Stomach (tissue), 9 donors: ENCODE results near the gene EHD3. TPM values are rescaled to one million over a fixed set of nuclear protein-coding genes. Genes with fewer than 3 reads are reported as not detected.

Experiments used
- DNase-seq, 2 donors: peaks; one replicate each; pipeline versions ENCODE4 v3.0.0 to v3.0.0-alpha.2; 2013 to 2019
- H3K27ac ChIP-seq, 5 donors: fragments of 200-600 bp in 4 of 5; sonication (generic) in 4 of 5; one replicate each; pipeline ENCODE4 v1.5.1; 2013 to 2019; ENCODE audit warnings: mild to moderate bottlenecking in 1 of 5, moderate library complexity in 1 of 5
- H3K27me3 ChIP-seq, 3 donors: fragments of 200-600 bp; sonication (generic); one replicate each; pipeline ENCODE4 v1.5.1; 2017 to 2019; ENCODE audit warnings: mixed run types in 1 of 3
- H3K36me3 ChIP-seq, 4 donors: fragments of 200-600 bp; sonication (generic); 1 replicate in 3 of 4; 2 replicates in 1 of 4; pipeline ENCODE4 v1.5.1; 2016 to 2019
- H3K4me1 ChIP-seq, 4 donors: fragments of 200-600 bp; sonication (generic); one replicate each; pipeline ENCODE4 v1.5.1; 2016 to 2019
- H3K4me3 ChIP-seq, 4 donors: fragments of 200-600 bp; sonication (generic) in 3 of 4; one replicate each; pipeline ENCODE4 v1.5.1; 2016 to 2019; ENCODE audit warnings: mild to moderate bottlenecking in 1 of 4
- H3K9me3 ChIP-seq, 4 donors: fragments of 200-600 bp; sonication (generic); one replicate each; pipeline ENCODE4 v1.5.1; 2016 to 2019
- EP300 ChIP-seq: sonication (generic); formaldehyde crosslinking; IDR thresholded peaks from one replicate; pipeline ENCODE4 v1.6.1; 2017; ENCODE audit warnings: antibody characterized with exemption
- POLR2A ChIP-seq, 4 donors: fragments of 450-650 bp; IDR thresholded peaks; one replicate each; pipeline ENCODE4 v1.6.1; 2016; ENCODE audit warnings: antibody characterized with exemption in 4 of 4, control low read depth in 2 of 4, mild to moderate bottlenecking in 1 of 4, moderate library complexity in 1 of 4
- POLR2AphosphoS5 ChIP-seq, 3 donors: sonication (generic); formaldehyde crosslinking; IDR thresholded peaks; one replicate each; pipeline ENCODE4 v1.6.1; 2016; ENCODE audit warnings: antibody characterized with exemption in 3 of 3
- WGBS, 5 donors: extraction: QIAGEN DNeasy Blood & Tissue Kit in 3 of 5; methylation state at CpG; one replicate each; pipeline versions ENCODE4 v1.1.5 to v1.1.7; 2013 to 2018; 5-methylcytosine and 5-hydroxymethylcytosine counted together
- intact Hi-C: fragments of 100-400 bp; cut with DNase I; formaldehyde crosslinking; loops from one replicate; pipeline ENCODE4 v1.15.1; 2023; ENCODE audit warnings: low total_unique reads
- polyA plus RNA-seq, 3 donors: library from polyadenylated mRNA; stranded (reverse); fragments of 200-250 nt; gene quantifications; one replicate each; pipeline ENCODE4 v1.2.3, GENCODE V29; 2013
- total RNA-seq, 5 donors: library from RNA; depleted of rRNA; stranded (reverse); fragments of >200 nt; gene quantifications; one replicate each; pipeline versions ENCODE4 v1.1.0 to v1.2.3, GENCODE V29; 2014 to 2016
- TF ChIP-seq, protein P1 (sequence below), 7 experiments: fragments of 450-650 bp in 4 of 7; fragments of 200-600 bp in 3 of 7; sonication (generic) in 3 of 7; IDR thresholded peaks; one replicate each; pipeline ENCODE4 v1.5.1; 2016 to 2019; ENCODE audit warnings: antibody characterized with exemption in 7 of 7, control low read depth in 2 of 7, mild to moderate bottlenecking in 1 of 7
- donor health status: healthy with polysubstance abuse.
- donor health status: Bipolar disorder and iron deficiency.
- donor health status: healthy.

Gene EHD3
- total and polyA plus RNA-seq, 8 donors: 0.45 to 7.5 (median 3.6) TPM

DNA sequence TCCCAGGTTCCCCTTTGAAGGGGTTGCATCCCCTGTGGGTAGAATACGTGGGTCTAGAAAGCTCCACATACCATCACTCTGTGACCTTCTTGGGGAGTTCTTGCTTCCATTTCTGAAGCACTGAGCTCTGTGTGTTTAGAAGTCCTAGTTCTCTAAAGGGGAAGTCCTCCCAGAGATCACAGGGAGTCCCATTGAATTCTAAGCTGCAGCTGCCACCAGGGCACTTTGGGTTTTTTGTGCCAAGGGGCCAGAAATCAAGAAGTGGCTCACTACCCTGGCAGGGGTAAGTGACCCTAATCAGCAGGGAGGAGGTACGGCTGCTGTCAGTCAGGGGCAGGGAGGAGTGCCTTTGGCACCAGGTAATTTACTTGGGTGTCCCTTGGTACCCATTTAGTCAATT lies 70.9 kb downstream of the EHD3 start:
- Histone ChIP-seq H3K9me3 (no peaks in the 10 kb centered on the region), H3K36me3 (no peaks in the 10 kb centered on the region), H3K4me3 (no peak overlapping the region), H3K4me1 (no peaks in the 10 kb centered on the region), H3K27ac (no peak overlapping the region), H3K27me3 (no peaks in the 10 kb centered on the region)
- WGBS, 5 donors: 74 to 92% (median 79%) methylated on average over 2 of the region's 2 CpGs
- no peak for DNase-seq
- TF ChIP-seq EP300: no peak
- intact Hi-C loops: no loop called here

DNA sequence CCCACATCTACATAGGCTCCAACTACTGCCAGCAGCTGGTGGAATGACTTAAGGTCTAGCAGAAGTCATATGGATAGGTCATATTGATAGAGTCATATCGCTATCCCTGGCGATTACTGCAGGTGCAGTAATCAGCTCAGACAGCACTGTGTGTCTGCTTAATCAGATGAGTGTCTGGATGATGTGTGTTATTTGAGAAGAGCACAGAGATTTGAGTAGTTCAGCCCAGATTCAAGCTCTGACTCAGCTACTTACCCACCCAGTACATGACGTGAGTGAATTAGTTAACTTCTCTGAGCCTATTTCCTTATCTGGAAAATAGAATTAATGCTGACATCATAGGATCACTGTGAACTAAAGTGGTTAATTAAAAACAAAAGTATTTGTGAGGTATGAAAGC lies 78.9 kb downstream of the EHD3 start:
- H3K27ac ChIP-seq: no peak overlapping the region
- no peak for DNase-seq
- H3K27me3 ChIP-seq: no peaks in the 10 kb centered on the region
- WGBS, 5 donors: 81 to 91% (median 86%) methylated on average over 3 of the region's 3 CpGs
- intact Hi-C loops: loop anchor here (10.0 kb wide), 1 partner anchor 78 kb away; the partner anchor contains the start of gene EHD3
- H3K4me3 ChIP-seq: no peak overlapping the region
- no peaks in the 10 kb centered on the region for H3K36me3 ChIP-seq
- TF ChIP-seq POLR2A (IDR thresholded peaks at IDR 0.05): no peak
- TF ChIP-seq, protein P1, sequence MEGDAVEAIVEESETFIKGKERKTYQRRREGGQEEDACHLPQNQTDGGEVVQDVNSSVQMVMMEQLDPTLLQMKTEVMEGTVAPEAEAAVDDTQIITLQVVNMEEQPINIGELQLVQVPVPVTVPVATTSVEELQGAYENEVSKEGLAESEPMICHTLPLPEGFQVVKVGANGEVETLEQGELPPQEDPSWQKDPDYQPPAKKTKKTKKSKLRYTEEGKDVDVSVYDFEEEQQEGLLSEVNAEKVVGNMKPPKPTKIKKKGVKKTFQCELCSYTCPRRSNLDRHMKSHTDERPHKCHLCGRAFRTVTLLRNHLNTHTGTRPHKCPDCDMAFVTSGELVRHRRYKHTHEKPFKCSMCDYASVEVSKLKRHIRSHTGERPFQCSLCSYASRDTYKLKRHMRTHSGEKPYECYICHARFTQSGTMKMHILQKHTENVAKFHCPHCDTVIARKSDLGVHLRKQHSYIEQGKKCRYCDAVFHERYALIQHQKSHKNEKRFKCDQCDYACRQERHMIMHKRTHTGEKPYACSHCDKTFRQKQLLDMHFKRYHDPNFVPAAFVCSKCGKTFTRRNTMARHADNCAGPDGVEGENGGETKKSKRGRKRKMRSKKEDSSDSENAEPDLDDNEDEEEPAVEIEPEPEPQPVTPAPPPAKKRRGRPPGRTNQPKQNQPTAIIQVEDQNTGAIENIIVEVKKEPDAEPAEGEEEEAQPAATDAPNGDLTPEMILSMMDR (IDR thresholded peaks at IDR 0.05): no peak
- TF ChIP-seq EP300: no peak
- TF ChIP-seq POLR2AphosphoS5 (IDR thresholded peaks at IDR 0.05): no peak
- peaks cover 0 to 4% (median 0%) of the 10 kb centered on the region in 4 donors for H3K4me1 ChIP-seq
- no peaks in the 10 kb centered on the region for H3K9me3 ChIP-seq

DNA sequence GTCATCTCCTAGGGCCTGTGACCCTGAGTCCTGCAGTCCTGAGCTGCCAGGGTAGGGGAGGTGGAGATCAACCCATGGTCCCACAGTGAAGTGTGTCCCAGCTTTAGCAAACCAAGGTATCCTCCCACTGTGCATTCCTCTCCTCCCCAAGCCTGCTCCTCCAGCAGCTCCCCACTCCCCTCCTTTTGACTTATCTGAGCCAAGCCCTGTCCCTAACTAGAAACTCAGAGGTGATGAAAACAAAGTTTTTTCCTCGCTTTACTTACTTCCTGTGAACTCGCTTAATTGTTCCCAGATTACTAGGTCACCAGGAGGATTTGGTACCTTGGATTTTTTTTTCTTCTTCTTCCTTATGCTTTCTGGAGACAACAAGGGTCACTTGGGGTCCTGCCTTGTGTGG lies 80.8 kb downstream of the EHD3 start:
- TF ChIP-seq POLR2AphosphoS5 (IDR thresholded peaks at IDR 0.05): no peak
- TF ChIP-seq POLR2A (IDR thresholded peaks at IDR 0.05): no peak
- TF ChIP-seq EP300: no peak
- TF ChIP-seq, protein P1 (IDR thresholded peaks at IDR 0.05): no peak
- no peak overlapping the region for H3K27ac ChIP-seq
- WGBS, 5 donors: 88 to 98% (median 94%) methylated on average over 2 of the region's 2 CpGs
- peaks cover 0 to 23% (median 9%) of the 10 kb centered on the region in 4 donors for H3K4me1 ChIP-seq
- intact Hi-C loops: loop anchor here (10.0 kb wide), 1 partner anchor 80 kb away; the partner anchor contains the start of gene EHD3
- H3K36me3 ChIP-seq: no peaks in the 10 kb centered on the region
- no peaks in the 10 kb centered on the region for H3K27me3 ChIP-seq
- H3K9me3 ChIP-seq: no peaks in the 10 kb centered on the region
- H3K4me3 ChIP-seq: no peak overlapping the region
- DNase-seq: no peak

DNA sequence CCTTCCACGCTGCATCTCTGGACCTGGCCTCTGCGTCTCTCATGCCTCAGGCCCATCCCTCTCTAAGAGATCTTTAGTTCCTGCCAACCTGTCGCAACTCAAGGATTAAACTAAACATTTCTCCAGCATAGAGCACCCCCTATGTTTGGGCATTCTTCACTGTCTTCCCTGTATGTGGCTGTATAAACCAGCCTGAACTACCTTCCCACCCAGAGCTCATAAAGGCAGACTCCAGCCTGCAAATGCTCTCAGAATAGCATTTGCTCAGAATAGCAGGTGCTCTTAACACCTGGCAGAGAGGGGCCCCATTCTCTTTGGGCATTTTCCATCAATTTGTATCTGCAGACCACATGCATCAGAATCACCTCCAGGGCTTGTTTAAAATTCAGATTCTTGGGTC lies 83.4 kb downstream of the EHD3 start:
- intact Hi-C loops: loop anchor here (10.0 kb wide), 1 partner anchor 83 kb away; the partner anchor contains the start of gene EHD3
- Histone ChIP-seq H3K4me3 (no peak overlapping the region), H3K36me3 (no peaks in the 10 kb centered on the region), H3K27ac (no peak overlapping the region), H3K9me3 (no peaks in the 10 kb centered on the region), H3K4me1 (peaks cover 0 to 28% (median 14%) of the 10 kb centered on the region in 4 donors), H3K27me3 (no peaks in the 10 kb centered on the region)
- TF ChIP-seq EP300 (no peak), POLR2A (IDR thresholded peaks at IDR 0.05) (no peak), POLR2AphosphoS5 (IDR thresholded peaks at IDR 0.05) (no peak)
- TF ChIP-seq, protein P1 (IDR thresholded peaks at IDR 0.05): no peak
- DNase-seq: no peak
- 55 to 92% (median 64%) methylated on average over 3 of the region's 3 CpGs for WGBS, 5 donors
